RWPE1 (cell line): ENCODE results near the gene CCL2.
A peak's percentile ranks its signal among the peaks of the same experiment; 100 is the strongest.

Source experiments
- CTCF ChIA-PET: fragments of 350-600 bp; sonication (Branson Sonifier 250); formaldehyde crosslinking; extraction: SDS; loops from one replicate; lab custom pipeline; 2021; lab: Yijun Ruan, JAX
- POLR2A ChIA-PET: fragments of 400-600 bp; formaldehyde crosslinking; extraction: SDS; loops from one replicate; lab custom pipeline; 2020; ENCODE audit warnings: antibody characterized with exemption; ENCODE audit not compliant: low non-redundant PET; lab: Yijun Ruan, JAX
- DNase-seq: peaks from one replicate; pipeline ENCODE4 v3.0.0; 2012; ENCODE audit warnings: low spot score
- H3K27ac ChIP-seq: fragments of 450-650 bp; 2 replicates; pipeline ENCODE4 v1.5.1; 2017
- TF ChIP-seq, protein P1 (sequence below): fragments of 450-650 bp; conservative IDR thresholded peaks from 2 replicates; pipeline ENCODE4 v1.5.1; 2017; ENCODE audit warnings: low read depth, mild to moderate bottlenecking

The CCL2 gene

DNA sequence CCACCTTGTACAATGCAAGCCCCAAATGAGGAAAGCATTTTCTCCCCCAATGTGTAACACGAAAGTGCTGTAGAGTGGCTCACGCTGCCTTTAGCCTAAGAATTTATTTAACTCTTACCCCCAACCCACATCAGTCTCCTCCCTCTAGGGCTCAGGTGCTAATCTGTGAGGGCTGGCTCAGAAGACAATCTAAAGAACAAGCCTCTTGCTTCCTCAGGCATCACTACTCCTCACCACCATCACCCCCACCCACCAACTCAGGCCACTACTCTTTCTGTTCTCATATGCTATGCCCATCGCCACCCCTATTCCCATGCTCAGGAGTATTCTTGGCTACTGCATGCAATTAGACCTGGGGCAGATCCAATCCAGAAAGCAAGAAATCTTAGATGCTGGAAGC, 3.9 kb upstream of the CCL2 start:
- H3K27ac ChIP-seq, result no peak overlapping the region
- CTCF ChIA-PET, result interaction anchor here (1.3 kb wide), 1 partner anchor 110 kb away, joined by 3 read pairs; no protein-coding TSS in a partner anchor
- TF ChIP-seq, protein P1, sequence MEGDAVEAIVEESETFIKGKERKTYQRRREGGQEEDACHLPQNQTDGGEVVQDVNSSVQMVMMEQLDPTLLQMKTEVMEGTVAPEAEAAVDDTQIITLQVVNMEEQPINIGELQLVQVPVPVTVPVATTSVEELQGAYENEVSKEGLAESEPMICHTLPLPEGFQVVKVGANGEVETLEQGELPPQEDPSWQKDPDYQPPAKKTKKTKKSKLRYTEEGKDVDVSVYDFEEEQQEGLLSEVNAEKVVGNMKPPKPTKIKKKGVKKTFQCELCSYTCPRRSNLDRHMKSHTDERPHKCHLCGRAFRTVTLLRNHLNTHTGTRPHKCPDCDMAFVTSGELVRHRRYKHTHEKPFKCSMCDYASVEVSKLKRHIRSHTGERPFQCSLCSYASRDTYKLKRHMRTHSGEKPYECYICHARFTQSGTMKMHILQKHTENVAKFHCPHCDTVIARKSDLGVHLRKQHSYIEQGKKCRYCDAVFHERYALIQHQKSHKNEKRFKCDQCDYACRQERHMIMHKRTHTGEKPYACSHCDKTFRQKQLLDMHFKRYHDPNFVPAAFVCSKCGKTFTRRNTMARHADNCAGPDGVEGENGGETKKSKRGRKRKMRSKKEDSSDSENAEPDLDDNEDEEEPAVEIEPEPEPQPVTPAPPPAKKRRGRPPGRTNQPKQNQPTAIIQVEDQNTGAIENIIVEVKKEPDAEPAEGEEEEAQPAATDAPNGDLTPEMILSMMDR, result no peak
- DNase-seq, result no peak
- POLR2A ChIA-PET, result no interaction called here

DNA sequence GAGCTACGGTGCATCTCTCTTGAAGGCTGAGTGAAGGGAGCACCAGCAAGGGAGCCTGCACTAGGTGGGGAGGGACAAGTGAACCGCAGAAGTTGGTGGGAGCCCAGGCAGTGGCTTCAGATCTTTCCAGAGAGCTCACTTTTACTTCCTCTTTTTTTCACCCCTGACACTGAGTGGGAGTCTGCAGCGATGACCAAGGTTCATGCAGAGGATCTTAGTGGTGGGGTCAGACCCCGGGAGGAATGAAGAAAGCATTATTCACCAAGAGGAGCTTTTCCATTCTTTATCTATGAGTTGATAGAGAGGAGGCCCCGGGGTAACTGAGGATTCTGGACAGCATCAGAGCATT, 3.0 kb upstream of the CCL2 start:
- POLR2A ChIA-PET, result no interaction called here
- CTCF ChIA-PET, result interaction anchor here (1.3 kb wide), 1 partner anchor 109 kb away, joined by 3 read pairs; no protein-coding TSS in a partner anchor
- TF ChIP-seq, protein P1, result no peak
- no peak for DNase-seq
- H3K27ac ChIP-seq, result peak overlapping the region; percentile 69

DNA sequence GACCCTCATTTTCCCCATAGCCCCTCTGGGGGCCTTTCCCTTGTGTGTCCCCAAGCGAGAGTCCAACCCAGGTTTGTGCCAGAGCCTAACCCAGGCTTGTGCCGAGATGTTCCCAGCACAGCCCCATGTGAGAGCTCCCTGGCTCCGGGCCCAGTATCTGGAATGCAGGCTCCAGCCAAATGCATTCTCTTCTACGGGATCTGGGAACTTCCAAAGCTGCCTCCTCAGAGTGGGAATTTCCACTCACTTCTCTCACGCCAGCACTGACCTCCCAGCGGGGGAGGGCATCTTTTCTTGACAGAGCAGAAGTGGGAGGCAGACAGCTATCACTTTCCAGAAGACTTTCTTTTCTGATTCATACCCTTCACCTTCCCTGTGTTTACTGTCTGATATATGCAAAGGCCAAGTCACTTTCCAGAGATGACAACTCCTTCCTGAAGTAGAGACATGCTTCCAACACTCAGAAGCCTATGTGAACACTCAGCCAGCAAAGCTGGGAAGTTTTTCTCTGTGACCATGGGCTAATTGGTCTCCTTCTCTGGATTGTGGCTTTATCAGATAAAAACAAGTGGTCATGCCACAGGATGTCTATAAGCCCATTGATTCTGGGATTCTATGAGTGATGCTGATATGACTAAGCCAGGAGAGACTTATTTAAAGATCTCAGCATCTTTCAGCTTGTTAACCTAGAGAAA, 2.5 kb upstream of the CCL2 start:
- CTCF ChIA-PET, result interaction anchor here (0.5 to 1.3 kb wide), 3 partner anchors 102 to 473 kb away, joined by 3 read pairs; no protein-coding TSS in a partner anchor
- POLR2A ChIA-PET, result no interaction called here
- TF ChIP-seq, protein P1, result no peak
- DNase-seq, result peak; percentile 36
- H3K27ac ChIP-seq, result peak overlapping the region; percentile 69

DNA sequence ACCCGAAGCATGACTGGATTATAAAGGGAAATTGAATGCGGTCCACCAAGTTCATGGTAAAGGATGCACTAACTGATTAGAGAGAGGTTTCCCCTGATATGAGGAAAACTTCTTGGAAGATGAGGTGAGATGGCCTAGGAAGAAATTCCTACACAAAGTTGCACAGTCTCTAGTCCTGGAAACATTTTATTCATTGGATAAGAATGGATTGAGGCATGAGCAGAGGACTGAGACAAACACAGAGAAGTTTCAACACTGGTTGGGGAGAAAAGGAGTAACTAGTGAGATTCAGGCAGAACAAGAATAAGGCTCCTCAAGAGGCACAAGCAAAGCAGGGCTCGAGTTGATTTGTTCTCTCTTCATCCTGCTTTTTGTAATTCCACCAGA, 2.0 kb upstream of the CCL2 start:
- ChIA-PET POLR2A (no interaction called here), CTCF (interaction anchor here (0.5 to 0.7 kb wide), 2 partner anchors 101 to 474 kb away, joined by 3 read pairs; no protein-coding TSS in a partner anchor)
- DNase-seq, result no peak
- no peak overlapping the region for H3K27ac ChIP-seq
- TF ChIP-seq, protein P1, result no peak

DNA sequence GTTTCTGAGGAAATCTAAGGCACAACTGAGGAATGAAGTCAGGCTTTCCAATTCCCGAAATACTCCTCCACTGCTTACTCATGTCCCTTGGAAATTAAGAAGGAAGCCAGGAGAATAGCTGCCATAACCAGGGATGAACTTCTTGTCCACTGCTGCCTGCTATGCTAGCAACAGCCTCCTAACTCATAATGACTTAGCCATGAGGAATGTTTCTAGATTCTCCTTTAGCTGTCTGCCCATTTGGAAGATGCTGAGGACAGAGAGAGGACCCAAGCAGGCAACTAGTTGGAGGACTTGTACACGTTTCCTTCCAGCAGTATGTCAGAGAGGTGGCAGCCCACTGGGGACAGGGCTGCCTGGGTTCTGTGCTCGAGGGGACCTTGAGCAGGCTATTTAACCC, 939 bp upstream of the CCL2 start:
- no peak for DNase-seq
- peak overlapping the region; percentile 81 for H3K27ac ChIP-seq
- ChIA-PET POLR2A (no interaction called here), CTCF (no interaction called here)
- TF ChIP-seq, protein P1, result no peak

DNA sequence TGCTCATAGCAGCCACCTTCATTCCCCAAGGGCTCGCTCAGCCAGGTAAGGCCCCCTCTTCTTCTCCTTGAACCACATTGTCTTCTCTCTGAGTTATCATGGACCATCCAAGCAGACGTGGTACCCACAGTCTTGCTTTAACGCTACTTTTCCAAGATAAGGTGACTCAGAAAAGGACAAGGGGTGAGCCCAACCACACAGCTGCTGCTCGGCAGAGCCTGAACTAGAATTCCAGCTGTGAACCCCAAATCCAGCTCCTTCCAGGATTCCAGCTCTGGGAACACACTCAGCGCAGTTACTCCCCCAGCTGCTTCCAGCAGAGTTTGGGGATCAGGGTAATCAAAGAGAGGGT, 272 bp downstream of the CCL2 start:
- ChIA-PET CTCF (no interaction called here), POLR2A (no interaction called here)
- peak overlapping the region; percentile 81 for H3K27ac ChIP-seq
- DNase-seq, result no peak
- TF ChIP-seq, protein P1, result no peak
